Measurements from ENCODE around the gene POTEB2. TPM values are rescaled to one million over a fixed set of nuclear protein-coding genes. Genes with fewer than 3 reads are reported as not detected.
"Not testable (repeated sequence)": the region's sequence is repeated elsewhere in the genome, so short reads cannot be mapped to it uniquely, and the experiment has no call there.

POTEB2 gene
- total RNA-seq = not detected

- not testable (repeated sequence) for DNase-seq (ENCODE audit: low spot score); ATAC-seq
Measured at GRCh38 chr15:20866214-20866613, at the start of gene POTEB2. Gene POTEB2 (minus strand): TSS chr15:20866314. CDS start chr15:20866281, 33 bp downstream.

DNA sequence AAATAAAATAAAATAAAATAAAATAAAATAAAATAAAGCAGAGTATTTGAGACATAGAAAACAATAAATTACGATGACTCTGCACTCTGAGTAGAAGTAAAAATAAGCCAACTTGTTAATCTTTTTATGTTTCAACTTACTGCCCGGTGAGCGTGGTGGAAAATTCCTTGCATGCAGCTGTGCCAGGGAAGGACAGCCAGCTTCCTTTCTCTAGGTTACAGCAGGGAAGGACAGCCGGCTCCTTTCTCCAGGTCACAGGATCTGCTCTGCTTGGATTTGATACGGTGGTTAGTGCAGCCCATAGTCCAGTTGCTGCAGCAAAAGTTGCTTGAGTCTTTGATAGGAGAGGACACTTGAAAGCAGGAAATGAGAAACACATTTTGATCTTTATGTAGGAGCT is 13.8 kb upstream of the POTEB2 start:
- DNase-seq (ENCODE audit: low spot score); ATAC-seq: not testable (repeated sequence)

DNA sequence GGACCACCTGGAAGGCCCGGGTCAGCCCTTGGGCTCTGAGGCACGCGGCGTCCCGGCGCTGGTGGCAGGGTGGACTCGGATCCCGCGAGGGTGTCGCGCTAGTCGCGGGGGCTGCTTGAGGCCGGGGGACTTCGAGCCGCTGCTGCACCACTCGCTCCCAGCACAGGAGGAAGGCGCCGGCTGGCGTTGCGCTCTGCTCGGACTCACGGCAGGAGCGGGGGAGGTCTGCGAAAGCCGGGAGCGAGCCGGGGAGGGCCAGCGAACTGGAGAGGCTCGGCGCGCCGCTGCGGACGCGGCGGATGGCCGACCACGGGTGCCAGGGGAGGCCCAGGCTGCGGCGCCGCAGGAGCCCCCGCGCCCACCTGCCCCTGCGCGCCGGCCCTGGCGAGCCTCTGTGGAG is 12.3 kb upstream of the POTEB2 start:
- DNase-seq (ENCODE audit: low spot score) = not testable (repeated sequence)

GRCh38 chr15:20877819-20878218 is 11.7 kb upstream of the POTEB2 start:
- not testable (repeated sequence) for ATAC-seq; DNase-seq (ENCODE audit: low spot score)

More for the DNA sequence above, 12.3 kb upstream of the POTEB2 start:
- not testable (repeated sequence) for ATAC-seq

Measured in left lobe of liver (tissue), 2 donors.